ENCODE measurements around the gene RFPL1.
"Not testable (repeated sequence)": the region's sequence is repeated elsewhere in the genome, so short reads cannot be mapped to it uniquely, and the experiment has no call there.

RFPL1 gene

GRCh38 chr22:29438283-29438682 lies at the start of gene RFPL1:
Gene RFPL1, plus strand, starts transcription at chr22:29438583.
- DNase-seq (ENCODE audit: low read depth) = not testable (repeated sequence)

GRCh38 chr22:29388759-29389090 lies 49.7 kb upstream of the RFPL1 start:
- no peak for DNase-seq (ENCODE audit: low read depth)

GRCh38 chr22:29390270-29390669 lies 48.1 kb upstream of the RFPL1 start:
- no peak for DNase-seq (ENCODE audit: low read depth)

DNA sequence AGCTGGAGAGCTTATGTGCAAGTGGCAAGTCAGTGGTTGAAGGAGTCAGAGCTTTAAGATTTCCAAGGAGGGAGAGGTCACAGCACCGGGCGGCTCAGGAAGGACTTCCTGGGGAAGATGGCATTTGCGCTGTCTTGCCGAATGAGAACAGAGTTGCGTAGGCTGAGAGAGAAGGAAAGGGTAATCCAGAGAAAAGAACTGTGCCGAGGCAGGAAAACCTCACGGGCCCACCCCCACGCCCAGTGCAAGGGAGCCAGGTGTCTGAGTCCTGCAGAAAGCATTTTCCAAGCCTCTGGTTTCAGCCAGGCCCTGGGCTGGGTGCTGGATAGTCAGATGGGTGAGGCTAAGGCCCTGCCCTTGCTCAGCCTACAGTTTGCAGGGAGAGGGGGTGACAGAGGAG lies 46.8 kb upstream of the RFPL1 start:
- DNase-seq (ENCODE audit: low read depth) = no peak

DNA sequence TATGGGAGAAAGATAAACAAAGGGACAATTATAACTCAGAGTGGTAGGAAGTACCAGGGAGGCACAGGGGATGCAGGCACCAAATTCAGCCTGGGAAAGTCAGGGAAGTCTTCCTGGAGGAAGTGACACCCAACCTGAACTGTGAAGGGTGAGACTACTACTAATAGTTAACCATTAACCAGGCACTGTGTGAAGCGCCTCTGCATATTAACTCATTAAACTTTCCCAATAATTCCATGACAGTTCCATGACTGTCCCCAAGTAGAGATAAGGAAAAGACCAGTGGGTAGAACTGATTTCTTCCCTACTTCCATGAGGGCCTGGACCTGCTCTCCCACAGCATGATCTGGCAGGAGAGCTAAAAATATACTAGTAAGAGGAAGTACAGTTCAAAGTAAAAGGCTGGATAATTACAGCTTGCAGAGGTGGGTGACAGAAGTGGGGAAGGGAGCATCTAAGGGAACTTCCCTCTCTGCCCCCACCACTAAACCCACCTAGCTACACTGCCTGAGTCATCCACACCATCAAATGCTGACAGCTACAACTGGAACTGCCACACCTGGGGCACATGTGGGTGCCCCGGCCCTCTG lies 45.3 kb upstream of the RFPL1 start:
- no peak for DNase-seq (ENCODE audit: low read depth)

GRCh38 chr22:29394931-29395581 lies 43.3 kb upstream of the RFPL1 start:
- DNase-seq (ENCODE audit: low read depth) = peak; percentile 58

- no peak for DNase-seq (ENCODE audit: low read depth)
These were observed 42.3 kb upstream of the RFPL1 start for GRCh38 chr22:29396126-29396525.

DNA sequence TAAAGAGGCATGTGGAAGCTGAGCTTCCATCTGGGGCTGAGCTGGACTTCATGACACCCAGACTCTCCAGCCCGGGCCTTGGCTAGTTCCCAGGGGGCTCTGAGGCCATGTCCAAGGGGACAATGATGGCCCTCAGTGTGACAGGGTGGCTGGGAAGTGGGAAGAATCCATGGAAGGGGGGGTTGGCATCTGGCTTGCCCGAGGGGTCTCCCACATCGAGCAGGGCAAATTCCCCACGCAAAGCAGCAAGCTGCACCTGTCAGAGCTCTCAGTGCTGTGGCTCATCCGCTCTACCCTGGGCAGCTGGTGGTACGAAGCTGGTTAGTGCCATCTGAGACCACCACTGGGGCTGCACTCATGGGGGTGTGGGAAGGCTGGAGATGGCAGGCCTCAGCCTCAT lies 40.6 kb upstream of the RFPL1 start:
- DNase-seq (ENCODE audit: low read depth) = no peak

DNA sequence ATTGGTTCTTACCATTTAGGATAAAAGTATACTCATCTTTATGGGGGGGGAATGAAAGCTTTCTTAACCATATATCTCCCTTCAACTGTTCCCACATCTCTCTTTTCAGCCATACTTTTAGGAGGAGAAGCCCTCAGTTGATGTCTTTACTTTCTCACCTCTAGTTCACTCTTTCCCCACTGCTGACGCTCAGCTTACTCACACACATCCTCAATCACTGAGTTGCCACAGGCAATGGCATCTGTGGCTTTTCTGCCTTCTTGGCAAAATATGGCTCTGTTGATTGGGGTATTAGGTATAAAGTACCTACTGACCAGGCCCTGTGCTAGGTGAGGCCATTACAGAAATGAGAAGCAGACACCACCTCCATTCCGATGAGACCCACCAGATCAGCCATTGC lies 37.8 kb upstream of the RFPL1 start:
- DNase-seq (ENCODE audit: low read depth) = no peak

- not testable (repeated sequence) for DNase-seq (ENCODE audit: low read depth)
These were observed 36.8 kb upstream of the RFPL1 start for GRCh38 chr22:29401538-29401937.

GRCh38 chr22:29408940-29409339 lies 29.4 kb upstream of the RFPL1 start:
- DNase-seq (ENCODE audit: low read depth) = no peak

GRCh38 chr22:29411569-29412211 lies 26.7 kb upstream of the RFPL1 start:
- not testable (repeated sequence) for DNase-seq (ENCODE audit: low read depth)

- not testable (repeated sequence) for DNase-seq (ENCODE audit: low read depth)
These were observed 25.6 kb upstream of the RFPL1 start for GRCh38 chr22:29412772-29413171.

GRCh38 chr22:29414951-29415591 lies 23.3 kb upstream of the RFPL1 start:
- peak; percentile 24 for DNase-seq (ENCODE audit: low read depth)

GRCh38 chr22:29418704-29419103 lies 19.7 kb upstream of the RFPL1 start:
- not testable (repeated sequence) for DNase-seq (ENCODE audit: low read depth)

DNA sequence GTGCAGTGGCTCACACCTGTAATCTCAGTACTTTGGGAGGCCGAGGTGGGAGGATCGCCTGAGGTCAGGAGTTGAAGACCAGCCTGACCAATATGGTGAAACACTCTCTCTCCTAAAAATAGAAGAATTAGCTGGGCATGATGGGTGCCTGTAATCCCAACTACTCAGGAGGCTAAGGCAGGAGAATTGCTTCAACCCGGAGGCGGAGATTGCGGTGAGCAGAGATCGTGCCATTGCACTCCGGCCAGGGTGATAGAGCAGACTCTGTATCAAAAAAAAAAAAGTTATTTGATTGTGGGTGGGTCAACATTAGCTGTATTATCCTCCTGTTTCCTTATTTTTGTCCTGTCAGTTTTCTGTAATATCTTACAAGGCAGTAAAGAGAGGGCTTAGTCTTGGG lies 11.9 kb upstream of the RFPL1 start:
- DNase-seq (ENCODE audit: low read depth) = no peak

DNA sequence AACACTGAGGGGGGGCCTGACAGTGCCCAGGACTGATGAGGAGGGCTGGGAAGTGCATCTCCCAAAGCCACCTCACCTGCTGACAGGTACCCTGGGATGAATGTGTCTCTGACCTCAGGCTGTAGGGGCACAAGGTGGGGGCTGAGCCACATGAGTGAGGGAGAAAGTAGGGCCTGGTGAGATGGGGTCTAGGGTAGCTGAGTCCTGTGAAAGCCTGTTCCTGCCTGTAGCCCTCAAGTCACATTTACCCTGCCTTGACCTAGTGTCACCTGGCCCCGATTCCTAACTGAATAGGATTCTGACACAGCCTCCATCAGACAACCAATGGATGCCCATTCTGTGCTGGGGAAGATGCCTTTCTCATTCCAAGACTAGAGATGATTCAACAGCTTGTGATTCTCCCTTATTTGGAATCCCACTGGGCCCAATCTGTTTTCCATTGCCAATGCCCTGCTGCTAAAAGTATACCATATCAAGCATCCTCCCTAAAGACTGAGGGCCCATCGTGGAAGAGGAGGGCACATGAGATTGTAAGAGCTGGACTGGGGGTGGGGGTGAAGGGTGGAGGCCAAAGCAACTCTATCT lies 11.1 kb upstream of the RFPL1 start:
- DNase-seq (ENCODE audit: low read depth) = no peak

DNA sequence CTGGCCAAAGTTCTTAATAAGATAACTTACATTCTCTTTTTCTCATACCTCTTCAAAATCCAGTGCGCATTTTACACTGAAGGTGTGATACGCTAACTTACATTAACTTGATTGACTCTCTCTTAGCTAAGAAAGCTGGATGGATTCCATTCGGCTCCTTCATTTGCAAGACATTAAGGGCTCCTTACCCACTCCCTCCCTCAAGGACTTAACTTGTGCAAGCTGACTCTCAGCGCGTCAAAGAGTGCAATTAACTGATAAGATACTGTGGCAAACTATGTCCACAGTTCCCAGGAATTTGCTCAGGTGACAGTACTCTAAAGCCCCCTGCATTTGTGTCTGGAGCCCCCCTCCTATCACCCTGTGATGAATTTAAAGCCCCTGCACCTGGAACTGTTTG lies 6.4 kb upstream of the RFPL1 start:
- no peak for DNase-seq (ENCODE audit: low read depth)

GRCh38 chr22:29433856-29434255 lies 4.5 kb upstream of the RFPL1 start:
- DNase-seq (ENCODE audit: low read depth) = no peak

GRCh38 chr22:29434288-29434687 lies 4.1 kb upstream of the RFPL1 start:
- DNase-seq (ENCODE audit: low read depth) = no peak

GRCh38 chr22:29435236-29436136 lies 2.9 kb upstream of the RFPL1 start:
- DNase-seq (ENCODE audit: low read depth) = no peak

DNA sequence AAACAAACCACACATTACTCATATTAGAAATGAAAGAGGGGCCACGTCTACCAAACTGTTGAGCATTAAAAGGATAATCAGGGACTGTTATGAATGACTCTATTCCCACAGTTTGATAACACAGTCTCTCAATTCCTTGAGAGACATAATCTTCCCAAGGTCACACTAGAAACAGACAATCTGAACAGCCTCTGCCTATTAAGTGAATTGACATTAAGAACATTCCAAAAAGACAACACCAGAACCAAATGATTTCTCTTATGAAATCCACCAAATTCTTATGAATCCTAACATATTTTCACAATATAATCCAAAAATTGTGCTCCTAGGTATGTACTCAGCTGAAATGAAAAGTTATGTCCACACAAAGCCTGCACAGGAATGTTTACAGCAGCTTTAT lies 4.6 kb downstream of the RFPL1 start:
- DNase-seq (ENCODE audit: low read depth) = no peak

All from fibroblast of gingiva (primary cell).